Cortex of kidney (tissue), 1 donor: ENCODE results near the gene PODN.

Source experiments
- DNase-seq: peaks from one replicate; lab custom pipeline; 2025; lab: John Stamatoyannopoulos, UW

PODN gene

DNA sequence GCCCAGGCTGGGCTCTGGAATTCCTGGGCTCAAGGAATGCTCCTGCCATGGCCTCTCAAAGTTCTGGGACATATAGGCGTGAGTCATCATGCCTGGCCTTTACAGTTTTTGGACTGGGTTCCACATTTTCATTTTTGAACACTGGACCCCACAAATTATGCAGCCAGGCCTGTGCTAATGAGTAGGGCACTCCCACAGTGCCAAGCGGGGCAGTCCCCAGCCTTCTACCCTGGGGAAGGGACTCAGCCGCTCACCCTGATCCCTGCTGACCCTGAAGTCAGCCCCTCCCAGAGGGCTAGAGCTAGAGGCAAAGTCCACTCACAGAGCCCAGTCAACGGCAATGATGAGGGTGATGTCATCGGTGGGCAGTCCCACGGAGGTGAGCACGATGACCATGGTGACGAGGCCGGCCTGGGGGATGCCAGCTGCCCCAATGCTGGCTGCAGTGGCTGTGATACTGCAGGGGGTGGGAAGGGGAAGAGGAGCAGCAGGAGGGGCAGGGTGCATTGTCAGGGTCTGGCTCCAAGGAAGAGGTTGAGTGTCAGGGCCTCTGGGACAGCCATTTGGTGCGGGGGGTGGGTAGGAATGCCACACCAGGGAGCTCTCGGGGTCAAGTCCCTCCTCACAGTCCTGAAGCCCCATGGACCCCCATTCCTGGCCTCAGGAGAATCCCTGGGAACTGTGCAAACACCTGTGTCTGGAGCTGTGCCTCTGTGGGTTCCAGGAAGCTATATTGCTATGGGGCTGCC, 27.6 kb downstream of the PODN start:
- no peak for DNase-seq

GRCh38 chr1:53090227-53091147, 28.5 kb downstream of the PODN start:
- DNase-seq, result no peak

DNA sequence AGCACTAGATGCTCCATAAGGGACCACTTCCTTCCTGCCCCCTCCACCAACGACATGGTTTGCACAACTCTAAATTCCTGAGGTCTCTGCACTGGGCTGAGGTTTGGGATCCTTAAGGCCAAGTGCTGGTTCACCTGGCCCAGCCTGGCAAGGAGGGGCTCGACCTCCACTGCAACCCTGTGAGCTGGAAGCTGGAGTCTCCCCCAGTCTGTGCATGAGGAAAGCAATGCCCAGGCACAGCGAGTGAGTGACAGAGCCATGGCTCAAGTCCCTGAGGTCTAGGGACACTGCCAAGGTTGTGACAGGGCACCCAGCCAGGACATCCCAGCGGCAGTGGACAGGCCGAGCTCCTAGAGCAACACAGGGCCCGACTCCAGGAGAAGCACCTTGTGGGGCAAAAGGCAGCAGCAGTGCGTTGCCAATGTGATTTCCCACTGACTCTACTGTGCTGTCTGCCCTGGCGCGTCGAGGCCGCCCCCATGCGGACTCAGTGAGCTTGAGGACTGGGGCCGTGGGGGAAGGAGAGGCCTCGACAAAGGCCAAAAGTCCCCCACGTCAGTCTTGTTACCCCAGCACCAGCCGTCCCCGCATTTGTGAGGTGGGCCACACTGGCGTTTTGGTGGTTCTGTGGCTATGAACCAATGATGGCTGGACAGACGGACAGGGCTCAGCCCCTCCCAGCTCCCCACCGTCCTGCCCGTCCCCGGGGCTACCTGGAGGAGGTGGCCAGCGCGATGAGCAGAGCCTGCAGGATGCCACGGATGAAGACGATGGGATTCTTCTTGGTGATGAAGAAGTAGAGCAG, 30.0 kb downstream of the PODN start:
- no peak for DNase-seq

GRCh38 chr1:53092659-53093450, 30.8 kb downstream of the PODN start:
- DNase-seq, result no peak

DNA sequence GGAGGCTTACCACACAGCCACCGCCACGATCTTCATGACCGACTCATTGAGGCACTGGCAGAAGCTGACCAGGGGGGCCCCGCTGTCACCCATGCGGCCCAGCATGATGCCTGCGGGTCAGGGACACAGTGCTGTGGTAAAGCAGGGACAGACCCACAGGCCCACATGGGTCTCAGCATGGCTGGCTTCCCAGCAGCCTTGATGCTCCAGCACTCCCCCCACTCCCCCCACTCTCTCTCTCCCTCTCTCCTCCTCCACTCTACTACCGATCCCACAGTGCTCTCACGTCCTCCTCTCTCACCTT, 31.4 kb downstream of the PODN start:
- no peak for DNase-seq

DNA sequence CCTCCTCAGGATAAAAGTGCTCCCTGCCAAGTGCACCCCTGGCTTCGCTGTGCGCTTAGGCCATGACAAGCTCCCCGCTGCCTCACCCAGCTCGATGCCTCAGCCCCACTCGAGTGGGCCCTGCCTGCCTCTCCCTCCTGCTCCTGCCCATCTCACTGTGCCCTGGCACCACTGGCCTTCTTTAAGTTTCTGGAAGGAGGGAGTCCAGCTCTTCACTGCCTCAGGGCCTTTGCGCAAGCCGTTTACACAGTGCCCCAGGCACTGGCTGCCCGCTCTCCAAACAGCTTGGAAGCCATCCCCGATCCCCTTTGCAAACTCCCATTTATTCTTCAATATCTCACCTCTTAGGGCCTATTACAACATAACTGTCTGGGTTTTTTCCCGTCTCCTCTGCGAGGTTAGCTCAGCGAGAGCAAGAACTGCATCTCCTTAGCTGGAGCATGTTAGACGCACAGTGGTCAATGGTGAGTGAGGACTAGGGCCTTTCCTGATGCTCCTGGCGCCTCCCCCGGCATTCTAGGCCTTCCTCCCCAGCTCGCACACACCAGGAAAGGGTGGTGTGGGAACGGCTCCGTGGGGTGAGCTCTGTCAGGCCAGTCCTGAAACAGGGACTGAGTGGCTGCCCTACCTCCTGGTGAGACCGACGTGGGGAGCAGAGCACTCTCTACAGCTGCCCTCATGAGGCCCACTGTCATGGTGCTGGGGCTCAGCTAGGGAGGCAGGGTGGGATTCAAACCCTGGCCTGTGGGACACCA, 31.9 kb downstream of the PODN start:
- no peak for DNase-seq

- no peak for DNase-seq
Observed at GRCh38 chr1:53094533-53094919, 32.5 kb downstream of the PODN start.

DNA sequence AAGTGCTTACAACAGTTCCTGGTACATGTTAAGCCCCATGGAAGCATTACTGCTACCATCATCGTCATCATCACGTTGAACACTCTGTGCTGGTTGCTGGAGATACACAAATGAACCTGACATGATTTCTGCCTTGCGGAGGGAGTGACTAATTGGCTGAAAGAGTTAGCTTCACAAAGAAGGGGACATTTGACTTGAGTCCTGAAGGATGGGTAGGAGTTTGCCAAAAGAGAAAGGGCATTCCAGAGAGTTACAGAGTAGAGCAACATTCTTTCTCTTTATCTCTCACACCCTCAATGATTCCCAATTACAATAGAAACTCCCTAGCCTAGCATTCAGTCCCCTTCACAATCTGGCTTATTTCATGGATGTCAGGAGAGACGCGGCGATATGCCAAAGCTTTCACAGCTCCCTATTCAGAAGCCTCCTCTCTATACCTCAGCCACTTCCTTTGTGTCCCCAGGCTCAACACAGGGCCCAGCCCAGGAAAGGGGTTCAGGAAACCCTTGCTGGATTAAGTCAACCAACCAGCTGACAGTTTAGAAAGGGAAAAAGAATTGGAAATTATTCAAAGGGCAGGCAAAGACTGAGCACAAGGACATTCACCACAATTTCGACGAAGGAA, 42.4 kb downstream of the PODN start:
- no peak for DNase-seq

- no peak for DNase-seq
Observed at GRCh38 chr1:53107090-53107489, 45.1 kb downstream of the PODN start.

- DNase-seq, result no peak
Observed at GRCh38 chr1:53107570-53108322, 45.7 kb downstream of the PODN start.

GRCh38 chr1:53108646-53109580, 46.9 kb downstream of the PODN start:
- no peak for DNase-seq

- DNase-seq, result no peak
Observed at GRCh38 chr1:53110370-53111072, 48.5 kb downstream of the PODN start.

DNA sequence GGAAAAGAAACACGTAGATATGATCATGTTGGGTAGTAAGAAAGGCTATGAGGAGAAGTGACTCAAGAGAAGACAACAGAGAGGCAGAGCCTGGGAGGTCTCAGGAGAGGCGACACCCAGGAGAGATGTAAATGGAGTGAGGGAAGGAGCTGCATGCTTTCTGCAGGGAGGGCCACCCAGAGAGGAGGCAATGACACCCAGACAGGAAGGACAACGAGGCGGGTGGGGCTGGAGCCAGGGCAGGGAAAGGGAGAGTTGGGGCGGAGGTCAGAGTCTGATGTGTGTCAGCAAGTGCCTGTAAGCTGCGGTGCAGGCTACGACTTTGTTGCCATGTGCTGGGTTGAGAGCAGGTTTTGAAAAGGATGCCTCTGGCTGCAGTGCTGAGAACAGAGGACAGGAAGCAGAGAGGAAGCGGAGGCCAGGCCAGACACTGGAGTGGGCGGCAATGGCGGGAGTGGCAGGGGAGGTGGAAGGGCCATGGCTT, 49.1 kb downstream of the PODN start:
- DNase-seq, result no peak

- DNase-seq, result no peak
Observed at GRCh38 chr1:53111693-53112092, 49.7 kb downstream of the PODN start.

GRCh38 chr1:53112271-53112774, 50.3 kb downstream of the PODN start:
- no peak for DNase-seq

- no peak for DNase-seq
Observed at GRCh38 chr1:53112861-53113260, 50.8 kb downstream of the PODN start.

DNA sequence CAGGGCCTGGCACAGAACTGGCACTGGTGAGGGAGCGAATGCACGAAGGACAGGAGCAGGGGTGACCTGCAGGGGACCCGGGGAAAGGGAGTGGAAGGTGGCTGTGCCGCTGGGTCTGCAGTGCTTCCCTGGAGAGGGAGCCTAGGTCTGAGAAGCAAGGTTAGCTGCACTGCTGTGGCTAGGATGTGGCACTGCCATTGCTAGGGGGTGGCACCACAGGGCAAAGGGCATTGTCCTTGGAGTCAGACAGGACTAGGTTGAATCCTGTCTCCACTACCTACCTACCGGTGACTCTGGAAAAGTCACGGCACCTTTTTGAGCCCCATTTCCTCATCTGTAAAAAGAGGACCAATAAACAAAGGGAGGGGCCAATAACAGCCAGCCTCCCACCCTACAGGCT, 52.1 kb downstream of the PODN start:
- DNase-seq, result no peak
